IPS-20b (cell line): ENCODE data around the gene ZDHHC7.
"Not testable (repeated sequence)": the region's sequence is repeated elsewhere in the genome, so short reads cannot be mapped to it uniquely, and the experiment has no call there.

Experiments
- H3K27ac ChIP-seq: one replicate; pipeline ENCODE4 v1.5.1; 2013; ENCODE audit warnings: low read length
- H3K27me3 ChIP-seq: 2 replicates; pipeline ENCODE4 v1.6.1; 2013; ENCODE audit warnings: mild to moderate bottlenecking, low read length, inconsistent platforms; ENCODE audit not compliant: insufficient read depth
- H3K36me3 ChIP-seq: 2 replicates; pipeline ENCODE4 v1.6.1; 2013; ENCODE audit warnings: low read depth, mild to moderate bottlenecking, inconsistent platforms, low read length, moderate library complexity; ENCODE audit not compliant: insufficient read depth
- H3K4me1 ChIP-seq: 2 replicates; pipeline ENCODE4 v1.6.1; 2013; ENCODE audit warnings: mild to moderate bottlenecking, control low read depth, inconsistent platforms, low read length, moderate library complexity; ENCODE audit not compliant: insufficient read depth
- H3K4me3 ChIP-seq: 2 replicates; pipeline ENCODE4 v1.5.1; 2013; ENCODE audit warnings: mild to moderate bottlenecking, low read length, inconsistent platforms
- H3K9ac ChIP-seq: 2 replicates; pipeline ENCODE4 v1.6.1; 2013; ENCODE audit warnings: low read depth, mild to moderate bottlenecking, inconsistent platforms, low read length, moderate library complexity
- H3K9me3 ChIP-seq: 2 replicates; pipeline ENCODE4 v1.6.1; 2013; ENCODE audit warnings: mild to moderate bottlenecking, low read depth, low read length, inconsistent platforms; ENCODE audit not compliant: insufficient read depth

ZDHHC7 gene

DNA sequence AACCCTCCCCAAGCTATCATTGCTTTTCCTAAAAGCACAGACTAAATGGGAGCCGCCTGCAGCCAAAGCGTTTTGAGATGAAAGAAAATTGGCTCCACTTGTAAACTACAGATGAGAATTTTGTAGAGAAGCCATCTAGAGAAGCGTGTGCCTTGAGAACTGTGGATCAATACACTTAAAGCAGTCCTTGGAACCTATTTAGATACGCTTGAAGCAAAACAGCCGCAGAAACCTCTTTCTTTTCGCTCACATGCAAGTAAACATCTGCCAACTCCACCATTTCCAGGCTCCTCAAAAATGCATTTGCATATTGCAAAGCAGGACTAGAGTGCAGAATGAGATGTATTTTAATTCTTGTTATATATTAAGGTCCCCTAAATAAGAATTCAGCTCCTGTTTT, 29.4 kb upstream of the ZDHHC7 start:
- no peaks in the 10 kb centered on the region for H3K9me3 ChIP-seq
- H3K4me3 ChIP-seq, result no peak overlapping the region
- no peaks in the 10 kb centered on the region for H3K4me1 ChIP-seq
- no peak overlapping the region for H3K27ac ChIP-seq
- H3K9ac ChIP-seq, result no peak overlapping the region
- no peaks in the 10 kb centered on the region for H3K27me3 ChIP-seq
- H3K36me3 ChIP-seq, result no peaks in the 10 kb centered on the region

DNA sequence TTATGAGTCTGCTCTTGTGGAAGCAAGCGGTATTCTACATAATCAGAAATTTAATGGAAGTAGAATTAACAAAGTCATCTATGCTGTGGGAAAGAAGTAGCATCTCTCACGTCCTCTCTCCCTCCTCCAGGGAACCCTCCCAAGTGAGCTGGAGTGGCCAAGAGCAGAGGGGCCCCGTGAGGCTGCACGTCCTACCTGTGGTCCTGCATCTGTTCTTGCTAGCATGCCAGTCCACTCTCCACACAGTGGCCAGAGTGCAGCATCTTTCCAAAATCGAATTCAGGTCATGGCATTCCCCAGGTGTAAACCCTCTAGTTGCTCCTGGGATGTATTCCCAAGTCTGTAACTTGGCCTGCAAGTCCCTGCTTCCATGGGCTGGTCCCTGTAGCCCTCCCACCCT, 26.4 kb upstream of the ZDHHC7 start:
- Histone ChIP-seq H3K27me3 (no peaks in the 10 kb centered on the region), H3K4me3 (no peak overlapping the region), H3K36me3 (no peaks in the 10 kb centered on the region), H3K27ac (no peak overlapping the region), H3K9ac (no peak overlapping the region), H3K9me3 (no peaks in the 10 kb centered on the region), H3K4me1 (no peaks in the 10 kb centered on the region)

DNA sequence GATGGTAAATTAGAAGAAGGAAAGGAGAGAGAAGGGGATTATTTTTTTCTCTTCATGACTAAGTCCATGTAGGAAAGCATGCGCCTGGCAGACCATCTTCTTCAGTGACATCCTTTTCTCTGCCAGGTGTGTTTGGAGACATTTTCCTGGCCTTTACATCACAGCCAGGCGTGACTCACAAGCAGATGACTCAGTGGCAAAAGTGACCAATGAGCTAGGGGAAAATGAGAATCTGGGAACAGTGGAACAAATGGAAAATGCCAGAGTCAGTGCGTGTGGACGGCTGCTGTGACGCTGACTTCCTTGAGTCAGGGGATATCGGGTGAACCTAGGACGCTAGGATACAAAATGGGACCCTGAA, 25.7 kb upstream of the ZDHHC7 start:
- Histone ChIP-seq H3K36me3 (no peaks in the 10 kb centered on the region), H3K9me3 (no peaks in the 10 kb centered on the region), H3K4me3 (no peak overlapping the region), H3K27me3 (no peaks in the 10 kb centered on the region), H3K4me1 (no peaks in the 10 kb centered on the region), H3K27ac (no peak overlapping the region), H3K9ac (no peak overlapping the region)

DNA sequence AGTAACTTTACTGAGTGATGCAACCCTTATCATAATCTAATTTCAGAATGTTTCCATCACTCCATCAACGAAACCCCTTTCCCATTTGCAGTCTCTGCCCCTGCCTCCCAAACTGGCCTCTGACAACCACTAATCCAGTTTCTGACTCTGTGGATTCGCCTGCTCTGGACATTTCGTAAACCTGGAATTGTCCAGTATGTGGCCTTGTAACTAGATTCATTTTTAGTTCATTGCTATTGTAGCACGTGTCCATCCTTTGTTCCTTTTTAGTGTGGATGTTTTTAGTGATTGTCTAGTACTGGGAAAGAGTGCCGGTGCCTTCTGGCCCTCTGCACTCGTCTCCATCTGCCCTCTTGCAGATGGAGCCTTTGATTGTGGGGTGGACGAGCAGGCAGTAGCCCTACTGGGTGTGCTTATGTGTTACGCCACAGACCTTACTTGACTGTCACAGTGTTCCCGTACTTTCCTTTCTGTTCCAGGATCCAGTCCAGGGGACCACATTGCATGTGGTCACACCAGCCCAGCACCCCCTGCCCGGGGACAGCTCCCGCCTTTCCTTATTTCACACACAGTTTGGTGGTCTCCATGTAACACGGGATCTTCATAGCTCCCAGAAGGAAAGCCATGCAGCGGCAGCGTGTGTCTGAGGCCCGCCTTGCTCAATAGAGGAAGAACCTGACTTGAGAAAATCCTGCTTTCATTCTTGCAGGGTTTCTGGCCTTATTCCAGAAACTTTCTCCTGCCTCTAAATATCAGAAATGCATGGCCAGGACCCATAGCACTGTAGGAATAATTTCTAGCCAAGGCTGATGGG, 25.1 kb upstream of the ZDHHC7 start:
- Histone ChIP-seq H3K27ac (no peak overlapping the region), H3K4me3 (no peak overlapping the region), H3K4me1 (no peaks in the 10 kb centered on the region)

DNA sequence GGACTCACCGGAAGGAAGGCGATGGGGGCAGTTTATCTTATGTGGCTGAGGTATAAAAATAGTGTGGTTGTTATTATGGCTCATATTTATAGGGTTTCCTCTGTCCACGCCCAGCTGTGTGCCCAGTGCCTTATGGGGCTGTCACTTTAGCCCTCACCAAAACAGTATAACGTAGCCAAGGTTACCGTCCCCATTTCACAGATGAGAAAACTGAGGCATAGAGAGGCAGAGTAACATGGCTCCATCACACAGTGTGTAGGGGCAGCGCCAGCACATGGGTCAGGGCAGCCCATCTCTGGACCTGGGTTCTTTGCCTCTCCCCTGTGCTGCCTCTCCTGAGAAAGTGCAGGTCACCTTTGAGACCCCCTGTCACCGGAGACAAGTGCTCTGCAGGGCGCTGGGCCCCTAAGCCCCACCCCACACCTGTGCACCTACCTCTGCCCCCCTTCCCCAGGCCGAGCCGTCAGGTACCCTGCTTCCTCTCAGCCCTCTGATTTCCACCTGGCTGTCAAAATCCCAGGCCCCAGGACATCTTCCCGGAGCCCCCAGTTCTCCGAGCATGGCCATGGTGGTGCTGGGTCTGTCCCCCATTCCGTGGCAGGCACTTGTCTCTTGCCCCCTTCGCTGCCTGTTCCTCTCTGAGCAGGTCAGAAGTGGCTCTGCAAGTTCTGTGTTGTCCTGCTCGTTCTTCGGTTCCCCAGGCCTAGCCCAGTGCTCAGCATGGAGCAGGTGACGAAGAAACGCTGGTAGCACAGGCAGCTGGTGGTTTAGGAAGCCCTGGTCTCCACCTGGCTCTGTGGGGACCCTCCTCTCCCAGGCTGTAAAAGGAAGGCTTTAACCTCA, 23.5 kb upstream of the ZDHHC7 start:
- Histone ChIP-seq H3K36me3 (no peaks in the 10 kb centered on the region), H3K9ac (no peak overlapping the region), H3K9me3 (no peaks in the 10 kb centered on the region), H3K27ac (no peak overlapping the region), H3K4me3 (no peak overlapping the region), H3K4me1 (0 out of 2 replicates have a peak, but pooled peaks cover under 1% of the 10 kb centered on the region), H3K27me3 (no peaks in the 10 kb centered on the region)

More for the DNA sequence above, 25.1 kb upstream of the ZDHHC7 start:
- Histone ChIP-seq H3K27me3 (no peaks in the 10 kb centered on the region), H3K9me3 (no peaks in the 10 kb centered on the region), H3K36me3 (no peaks in the 10 kb centered on the region), H3K9ac (no peak overlapping the region)

DNA sequence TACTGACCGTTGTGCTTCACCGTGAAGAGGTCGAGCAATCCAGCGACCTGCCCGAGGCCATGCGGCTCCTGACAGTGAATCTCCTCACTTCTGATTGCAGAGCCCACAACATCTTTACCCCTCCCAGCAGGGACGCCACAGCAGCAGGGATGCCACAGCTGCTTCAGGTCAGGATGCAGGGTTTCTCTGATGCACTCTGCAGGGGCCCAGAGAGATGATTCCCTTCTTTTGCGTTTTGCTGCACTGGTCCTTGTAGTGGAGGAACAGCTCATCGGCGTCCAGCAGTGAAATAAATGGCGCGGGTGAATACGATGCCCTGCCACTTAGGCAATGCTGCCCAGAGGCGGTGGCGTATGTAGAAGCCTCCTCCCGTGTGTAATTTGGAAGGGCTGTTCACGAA, 21.8 kb upstream of the ZDHHC7 start:
- Histone ChIP-seq H3K27me3 (peaks cover 15% of the 10 kb centered on the region), H3K9ac (no peak overlapping the region), H3K4me1 (peaks cover 9% of the 10 kb centered on the region; the same call in 1 of the 2 replicates), H3K27ac (no peak overlapping the region), H3K36me3 (no peaks in the 10 kb centered on the region), H3K9me3 (no peaks in the 10 kb centered on the region), H3K4me3 (no peak overlapping the region)

DNA sequence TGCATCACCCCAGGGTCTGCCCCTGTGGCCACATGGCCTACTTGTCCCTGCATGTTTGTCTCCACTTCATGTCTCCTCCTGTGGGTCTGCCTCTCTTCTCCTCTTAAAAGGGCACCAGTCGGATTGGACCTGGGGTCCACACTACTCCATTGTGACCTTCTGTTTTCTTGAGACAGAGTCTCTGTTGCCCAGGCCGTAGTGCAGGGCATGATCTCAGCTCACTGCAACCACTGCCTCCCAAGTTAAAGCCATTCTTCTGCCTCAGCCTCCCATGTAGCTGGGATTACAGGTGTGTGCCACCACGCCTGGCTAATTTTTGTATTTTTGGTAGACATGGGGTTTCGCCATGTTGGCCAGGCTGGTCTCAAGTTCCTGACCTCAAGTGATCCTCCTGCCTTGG, 20.9 kb upstream of the ZDHHC7 start:
- not testable (repeated sequence) for H3K36me3 ChIP-seq, H3K4me1 ChIP-seq, H3K9me3 ChIP-seq, H3K27ac ChIP-seq, H3K4me3 ChIP-seq, H3K9ac ChIP-seq
- H3K27me3 ChIP-seq, result peaks cover 17% of the 10 kb centered on the region

DNA sequence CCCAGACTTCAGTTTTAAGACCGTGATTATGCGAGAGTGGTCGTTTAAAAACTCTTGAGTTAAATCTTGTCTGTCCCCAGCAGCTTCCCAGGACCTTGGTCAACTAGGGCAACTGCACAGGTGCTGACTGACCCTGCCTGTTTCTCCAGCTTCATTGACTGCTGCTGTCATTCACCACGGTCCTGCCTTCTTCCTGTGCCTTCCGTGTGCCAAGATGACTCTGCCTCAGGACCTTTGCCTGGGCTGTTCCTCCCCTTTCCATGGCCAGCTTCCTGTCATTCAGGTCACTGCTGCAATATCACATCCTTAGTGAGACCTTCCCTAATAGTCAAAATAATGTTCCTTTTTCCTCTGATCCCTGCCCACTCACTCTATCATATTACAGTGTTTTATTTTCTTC, 20.1 kb upstream of the ZDHHC7 start:
- Histone ChIP-seq H3K27me3 (peaks cover 17% of the 10 kb centered on the region), H3K9me3 (no peaks in the 10 kb centered on the region), H3K4me3 (no peak overlapping the region), H3K4me1 (peaks cover 9% of the 10 kb centered on the region; the same call in 1 of the 2 replicates), H3K27ac (no peak overlapping the region), H3K36me3 (no peaks in the 10 kb centered on the region), H3K9ac (no peak overlapping the region)

DNA sequence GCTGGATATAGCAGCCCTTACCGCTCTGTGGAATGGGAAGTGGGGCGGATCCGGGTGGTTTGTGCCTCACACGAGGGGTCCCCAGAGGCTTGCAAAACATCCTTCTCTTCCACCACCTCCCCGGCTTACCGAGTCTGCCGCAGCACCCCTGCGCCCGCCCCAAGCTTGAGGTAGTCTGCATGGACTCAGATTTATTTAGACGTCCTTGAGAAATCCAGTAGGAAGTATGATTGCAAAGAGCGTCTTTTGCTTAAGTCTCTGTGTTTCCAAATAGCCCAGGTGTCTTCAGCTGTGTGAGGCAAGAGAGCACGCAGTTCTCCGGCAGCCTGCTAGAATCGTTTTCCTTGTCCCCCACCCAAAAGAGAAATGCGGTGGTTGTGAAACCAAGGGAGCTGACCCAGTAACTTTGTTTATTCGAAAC, 18.7 kb upstream of the ZDHHC7 start:
- Histone ChIP-seq H3K4me3 (no peak overlapping the region), H3K9ac (no peak overlapping the region), H3K27me3 (peaks cover 17% of the 10 kb centered on the region), H3K4me1 (peaks cover 9% of the 10 kb centered on the region; the same call in 1 of the 2 replicates), H3K9me3 (no peaks in the 10 kb centered on the region), H3K27ac (no peak overlapping the region), H3K36me3 (no peaks in the 10 kb centered on the region)

DNA sequence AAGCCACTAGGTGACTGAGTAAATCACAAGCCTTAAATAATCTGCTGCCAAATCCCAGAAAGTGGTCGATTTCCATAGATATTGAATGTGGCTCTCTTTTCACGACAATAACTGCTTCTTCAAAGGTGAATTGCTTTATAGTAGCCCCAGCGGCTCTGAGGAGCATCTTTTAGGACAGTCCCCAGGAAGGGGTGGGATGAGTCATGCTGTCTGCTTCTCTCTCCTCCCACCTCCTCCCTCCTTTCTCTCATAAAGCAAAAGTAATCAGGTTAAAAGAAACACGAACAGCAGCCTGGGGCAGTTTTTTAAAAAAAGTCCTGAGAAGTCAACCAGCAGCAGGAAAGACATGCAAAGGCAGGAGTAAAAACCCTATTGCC, 18.1 kb upstream of the ZDHHC7 start:
- Histone ChIP-seq H3K4me1 (peaks cover 9% of the 10 kb centered on the region; the same call in 1 of the 2 replicates), H3K4me3 (no peak overlapping the region), H3K9ac (no peak overlapping the region), H3K27ac (no peak overlapping the region), H3K9me3 (no peaks in the 10 kb centered on the region), H3K27me3 (peaks cover 17% of the 10 kb centered on the region), H3K36me3 (no peaks in the 10 kb centered on the region)

DNA sequence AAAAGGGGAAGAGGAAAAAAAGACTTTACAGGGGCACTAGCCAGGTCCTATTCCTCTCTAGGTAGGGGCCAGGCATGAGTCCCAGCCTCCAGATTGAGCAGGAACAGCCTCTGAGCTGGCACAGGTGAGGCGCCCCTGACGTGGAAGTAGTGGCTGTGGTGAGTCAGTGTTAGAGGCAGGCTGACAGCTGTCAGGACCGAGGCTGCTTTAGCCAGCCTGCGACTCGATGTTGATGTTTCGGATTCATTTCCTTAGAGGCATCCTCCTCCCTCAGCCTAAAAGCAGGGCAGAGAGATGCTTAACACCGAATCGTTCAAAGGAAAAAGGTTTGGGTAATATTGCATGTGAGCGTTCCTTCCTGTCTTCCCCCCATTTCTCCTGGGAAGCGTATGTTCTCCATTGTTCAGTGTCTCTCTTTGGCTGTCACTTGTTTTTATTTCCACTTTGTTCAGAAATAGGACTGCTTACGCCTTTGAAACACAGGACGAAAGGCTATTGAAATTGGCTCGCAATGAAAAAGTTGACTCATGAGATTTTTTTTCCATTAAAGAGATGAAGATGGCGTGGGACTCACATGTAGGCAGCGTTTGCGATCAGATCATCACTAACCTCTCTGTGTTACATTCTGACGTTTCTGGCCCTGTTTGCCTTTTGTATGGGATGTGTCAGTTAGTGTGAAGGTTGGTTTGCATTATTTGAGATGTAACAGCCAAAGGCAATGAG, 17.5 kb upstream of the ZDHHC7 start:
- no peaks in the 10 kb centered on the region for H3K36me3 ChIP-seq
- no peak overlapping the region for H3K27ac ChIP-seq
- H3K4me3 ChIP-seq, result peak overlapping the region; percentile 87
- no peak overlapping the region for H3K9ac ChIP-seq
- no peaks in the 10 kb centered on the region for H3K9me3 ChIP-seq
- H3K4me1 ChIP-seq, result peaks cover 9% of the 10 kb centered on the region; the same call in 1 of the 2 replicates
- peaks cover 17% of the 10 kb centered on the region for H3K27me3 ChIP-seq
